ENCODE results near the gene ERG. TPM values are rescaled to one million over a fixed set of nuclear protein-coding genes. Genes with fewer than 3 reads are reported as not detected.

ERG gene
- total RNA-seq, 2 donors from 2014 or later = not detected

DNA sequence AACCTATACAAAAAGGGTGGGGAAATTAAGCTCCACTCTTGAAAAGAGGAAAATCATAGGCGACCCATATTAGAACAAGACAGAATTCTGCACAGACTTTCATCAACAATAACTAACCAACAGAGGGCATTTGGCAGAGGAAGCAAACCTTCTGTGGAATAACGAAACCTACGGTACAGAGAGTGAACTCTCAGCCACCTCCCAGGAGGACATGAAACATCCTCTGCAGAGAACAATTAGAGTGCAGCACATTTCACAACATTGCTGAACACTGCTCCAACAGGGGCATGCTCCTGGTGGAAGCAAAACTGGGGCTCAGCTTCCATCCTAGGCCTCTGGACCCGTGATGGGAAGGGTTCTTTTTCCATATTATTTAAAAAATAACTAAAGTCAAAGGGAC lies 130.6 kb downstream of the ERG start:
- no peaks in the 10 kb centered on the region for H3K9me3 Mint-ChIP-seq
- no peak overlapping the region for H3K4me3 Mint-ChIP-seq
- no peak for ATAC-seq (replicated peaks)
- no peaks in the 10 kb centered on the region for H3K4me1 Mint-ChIP-seq
- H3K27me3 Mint-ChIP-seq = no peaks in the 10 kb centered on the region
- H3K27ac Mint-ChIP-seq = no peak overlapping the region
- no peaks in the 10 kb centered on the region for H3K36me3 Mint-ChIP-seq (ENCODE audit: low read depth)

DNA sequence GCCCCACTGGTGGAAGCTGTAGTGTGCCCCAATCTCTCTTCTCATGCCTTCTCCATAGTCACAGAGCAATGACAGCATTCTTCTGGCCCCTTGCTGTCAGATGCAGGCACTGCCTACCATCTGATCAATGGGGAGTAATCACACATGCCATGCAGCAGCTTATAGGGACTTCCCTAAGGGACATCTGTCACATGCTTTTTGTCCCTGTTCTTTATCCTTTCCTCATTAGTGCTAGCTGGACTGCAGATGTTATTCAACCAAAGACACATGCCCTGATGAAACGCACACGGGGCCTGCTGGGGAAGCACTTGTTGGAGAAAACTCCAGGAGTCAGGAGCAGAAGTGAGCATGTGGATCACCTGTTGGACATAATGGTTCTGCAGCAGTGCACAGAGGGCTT lies 132.8 kb downstream of the ERG start:
- ATAC-seq (replicated peaks) = no peak
- Mint-ChIP-seq H3K4me1 (no peaks in the 10 kb centered on the region), H3K27ac (no peak overlapping the region), H3K27me3 (peaks cover 7% of the 10 kb centered on the region), H3K9me3 (no peaks in the 10 kb centered on the region), H3K36me3 (ENCODE audit: low read depth) (no peaks in the 10 kb centered on the region), H3K4me3 (no peak overlapping the region)

DNA sequence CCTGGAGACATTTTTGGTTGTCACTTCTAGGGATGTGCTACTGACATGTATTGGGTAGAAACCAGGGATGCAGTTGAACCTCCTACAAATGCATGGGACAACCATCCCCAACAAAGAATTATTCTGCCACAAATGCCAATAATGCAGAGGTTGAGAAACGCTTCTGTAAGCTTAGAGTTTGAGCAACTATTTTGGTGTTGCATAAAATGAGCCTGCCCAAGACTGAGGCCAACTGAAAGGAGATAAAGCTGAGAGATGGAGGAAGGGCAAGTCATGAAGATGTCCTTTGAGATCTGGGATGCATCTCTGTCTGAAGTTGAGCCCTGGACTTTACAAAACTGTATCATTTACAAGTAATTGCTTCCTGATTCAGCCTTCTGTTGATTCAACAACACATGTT lies 134.6 kb downstream of the ERG start:
- no peaks in the 10 kb centered on the region for H3K4me1 Mint-ChIP-seq
- no peak overlapping the region for H3K27ac Mint-ChIP-seq
- no peaks in the 10 kb centered on the region for H3K9me3 Mint-ChIP-seq
- H3K27me3 Mint-ChIP-seq = peaks cover 14% of the 10 kb centered on the region
- ATAC-seq (replicated peaks) = no peak
- H3K4me3 Mint-ChIP-seq = no peak overlapping the region
- no peaks in the 10 kb centered on the region for H3K36me3 Mint-ChIP-seq (ENCODE audit: low read depth)

DNA sequence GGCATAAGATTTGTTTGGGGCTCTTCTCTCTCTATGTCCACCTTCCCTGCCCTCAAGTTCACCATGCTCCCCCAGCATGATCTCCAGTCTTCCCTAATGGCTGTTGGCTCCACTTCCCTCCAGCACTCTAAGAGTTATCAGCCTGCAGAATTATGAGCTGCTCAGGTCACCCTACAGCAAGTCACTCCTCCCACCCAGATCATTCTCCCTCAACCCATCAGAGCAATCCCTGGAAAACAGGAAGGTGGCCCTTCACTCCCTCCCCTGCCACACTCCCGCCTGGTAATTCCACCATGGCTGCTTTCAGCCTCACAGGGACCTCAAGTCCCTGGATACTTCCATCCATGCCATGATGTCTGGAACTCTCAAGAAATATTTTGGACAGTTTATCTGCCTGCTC lies 137.0 kb downstream of the ERG start:
- no peaks in the 10 kb centered on the region for H3K9me3 Mint-ChIP-seq
- peaks cover 18% of the 10 kb centered on the region for H3K27me3 Mint-ChIP-seq
- H3K36me3 Mint-ChIP-seq (ENCODE audit: low read depth) = no peaks in the 10 kb centered on the region
- H3K27ac Mint-ChIP-seq = no peak overlapping the region
- no peak overlapping the region for H3K4me3 Mint-ChIP-seq
- H3K4me1 Mint-ChIP-seq = no peaks in the 10 kb centered on the region
- no peak for ATAC-seq (replicated peaks)

- H3K36me3 Mint-ChIP-seq (ENCODE audit: low read depth) = no peaks in the 10 kb centered on the region
- peaks cover 26% of the 10 kb centered on the region for H3K27me3 Mint-ChIP-seq
- no peaks in the 10 kb centered on the region for H3K9me3 Mint-ChIP-seq
- no peak overlapping the region for H3K4me3 Mint-ChIP-seq
- ATAC-seq (replicated peaks) = no peak
- no peak overlapping the region for H3K27ac Mint-ChIP-seq
- no peaks in the 10 kb centered on the region for H3K4me1 Mint-ChIP-seq
Observed at GRCh38 chr21:38359835-38360234, 138.4 kb downstream of the ERG start.

GRCh38 chr21:38359090-38359489 lies 139.2 kb downstream of the ERG start:
- Mint-ChIP-seq H3K36me3 (ENCODE audit: low read depth) (no peaks in the 10 kb centered on the region), H3K27ac (no peak overlapping the region), H3K27me3 (peaks cover 29% of the 10 kb centered on the region), H3K4me3 (no peak overlapping the region), H3K4me1 (no peaks in the 10 kb centered on the region), H3K9me3 (no peaks in the 10 kb centered on the region)
- ATAC-seq (replicated peaks) = no peak

- Mint-ChIP-seq H3K4me1 (no peaks in the 10 kb centered on the region), H3K4me3 (no peak overlapping the region), H3K36me3 (ENCODE audit: low read depth) (no peaks in the 10 kb centered on the region), H3K27me3 (peaks cover 29% of the 10 kb centered on the region), H3K27ac (no peak overlapping the region), H3K9me3 (no peaks in the 10 kb centered on the region)
- no peak for ATAC-seq (replicated peaks)
Observed at GRCh38 chr21:38358666-38359065, 139.6 kb downstream of the ERG start.

- no peaks in the 10 kb centered on the region for H3K4me1 Mint-ChIP-seq
- H3K36me3 Mint-ChIP-seq (ENCODE audit: low read depth) = no peaks in the 10 kb centered on the region
- ATAC-seq (replicated peaks) = no peak
- H3K4me3 Mint-ChIP-seq = no peak overlapping the region
- no peaks in the 10 kb centered on the region for H3K9me3 Mint-ChIP-seq
- no peak overlapping the region for H3K27ac Mint-ChIP-seq
- peaks cover 29% of the 10 kb centered on the region for H3K27me3 Mint-ChIP-seq
Observed at GRCh38 chr21:38358098-38358497, 140.2 kb downstream of the ERG start.

- no peaks in the 10 kb centered on the region for H3K9me3 Mint-ChIP-seq
- no peaks in the 10 kb centered on the region for H3K36me3 Mint-ChIP-seq (ENCODE audit: low read depth)
- peaks cover 29% of the 10 kb centered on the region for H3K27me3 Mint-ChIP-seq
- H3K4me1 Mint-ChIP-seq = no peaks in the 10 kb centered on the region
- ATAC-seq (replicated peaks) = no peak
- no peak overlapping the region for H3K27ac Mint-ChIP-seq
- H3K4me3 Mint-ChIP-seq = no peak overlapping the region
Observed at GRCh38 chr21:38356883-38357625, 141.2 kb downstream of the ERG start.

DNA sequence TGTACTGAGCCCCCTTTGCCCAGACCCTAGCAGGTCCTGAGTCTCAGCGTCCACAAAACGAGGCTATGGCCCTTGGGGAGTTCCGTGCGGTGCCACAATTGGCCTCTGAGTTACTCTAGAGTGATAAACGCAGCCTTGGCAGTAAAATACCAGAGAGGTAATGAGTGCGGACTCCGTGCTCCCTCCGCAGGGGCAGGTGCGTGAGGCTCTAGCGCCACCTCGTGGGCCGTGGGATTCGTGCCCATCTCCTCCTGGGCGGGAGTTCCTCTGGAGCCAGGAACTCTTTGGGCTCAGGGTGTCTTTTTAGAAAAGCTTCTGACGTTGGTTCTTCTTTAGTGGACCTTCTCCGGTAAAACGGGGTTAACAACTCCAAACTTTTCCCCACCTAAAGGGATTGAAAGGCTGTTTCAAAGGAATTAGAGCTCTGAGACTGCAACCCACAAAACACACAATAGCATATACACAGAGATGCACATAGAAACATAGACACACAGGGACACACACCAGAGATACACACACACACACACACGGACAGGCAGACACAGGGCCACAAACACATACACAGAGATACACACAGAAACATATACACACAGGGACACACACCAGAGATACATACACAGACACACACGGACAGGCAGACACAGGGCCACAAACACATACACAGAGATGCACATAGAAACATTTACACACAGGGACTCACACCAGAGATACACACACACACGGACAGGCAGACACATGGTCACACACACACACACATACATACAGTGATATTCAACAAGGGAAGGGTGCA lies 142.1 kb downstream of the ERG start:
- H3K4me3 Mint-ChIP-seq = no peak overlapping the region
- no peaks in the 10 kb centered on the region for H3K9me3 Mint-ChIP-seq
- no peaks in the 10 kb centered on the region for H3K36me3 Mint-ChIP-seq (ENCODE audit: low read depth)
- H3K27ac Mint-ChIP-seq = no peak overlapping the region
- no peaks in the 10 kb centered on the region for H3K4me1 Mint-ChIP-seq
- H3K27me3 Mint-ChIP-seq = peaks cover 28% of the 10 kb centered on the region
- ATAC-seq (replicated peaks) = peak; percentile 64

DNA sequence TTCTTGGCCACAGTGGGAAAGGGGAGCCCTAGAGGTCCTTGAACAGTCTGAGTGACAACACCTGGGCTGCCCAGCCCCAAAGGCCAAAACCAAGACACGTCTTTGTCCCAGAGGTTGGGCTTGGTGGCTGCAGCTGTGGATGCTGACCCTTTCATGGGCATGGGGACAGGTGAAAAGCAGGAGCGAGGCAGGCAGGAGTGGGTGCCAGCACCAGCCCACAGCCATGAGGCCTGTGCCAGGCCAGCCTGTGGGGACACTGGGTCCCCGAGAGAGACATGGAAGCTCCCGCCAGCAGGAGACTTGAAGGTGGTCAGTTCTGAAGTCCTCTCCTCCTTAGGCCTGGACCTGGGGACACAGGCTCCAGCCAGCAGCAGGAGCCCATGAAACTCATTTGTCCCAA lies 142.9 kb downstream of the ERG start:
- no peaks in the 10 kb centered on the region for H3K36me3 Mint-ChIP-seq (ENCODE audit: low read depth)
- no peak overlapping the region for H3K4me3 Mint-ChIP-seq
- H3K9me3 Mint-ChIP-seq = no peaks in the 10 kb centered on the region
- H3K27ac Mint-ChIP-seq = no peak overlapping the region
- H3K27me3 Mint-ChIP-seq = peaks cover 26% of the 10 kb centered on the region
- ATAC-seq (replicated peaks) = no peak
- no peaks in the 10 kb centered on the region for H3K4me1 Mint-ChIP-seq

DNA sequence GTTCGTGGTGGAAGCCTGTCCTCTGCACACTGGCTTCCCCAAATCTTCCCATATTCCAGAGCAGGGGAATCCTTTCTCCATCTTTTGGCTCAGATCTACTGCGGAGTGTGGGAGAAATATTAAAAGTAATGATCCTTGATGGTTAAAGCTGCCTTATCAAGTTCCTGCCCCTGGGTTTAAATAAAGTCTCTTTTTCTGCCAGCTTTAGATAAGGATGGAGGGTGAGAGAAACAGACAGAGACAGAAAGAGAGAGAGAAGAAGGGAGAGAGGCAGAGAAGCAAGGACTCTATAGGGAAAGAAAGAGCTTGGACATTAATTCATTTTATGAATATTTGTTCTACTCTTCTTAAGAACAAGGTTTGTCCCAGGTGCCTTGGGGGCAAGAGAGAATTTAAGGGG lies 143.5 kb downstream of the ERG start:
- peaks cover 22% of the 10 kb centered on the region for H3K27me3 Mint-ChIP-seq
- H3K36me3 Mint-ChIP-seq (ENCODE audit: low read depth) = no peaks in the 10 kb centered on the region
- no peak overlapping the region for H3K27ac Mint-ChIP-seq
- H3K4me3 Mint-ChIP-seq = no peak overlapping the region
- ATAC-seq (replicated peaks) = no peak
- no peaks in the 10 kb centered on the region for H3K4me1 Mint-ChIP-seq
- H3K9me3 Mint-ChIP-seq = no peaks in the 10 kb centered on the region

DNA sequence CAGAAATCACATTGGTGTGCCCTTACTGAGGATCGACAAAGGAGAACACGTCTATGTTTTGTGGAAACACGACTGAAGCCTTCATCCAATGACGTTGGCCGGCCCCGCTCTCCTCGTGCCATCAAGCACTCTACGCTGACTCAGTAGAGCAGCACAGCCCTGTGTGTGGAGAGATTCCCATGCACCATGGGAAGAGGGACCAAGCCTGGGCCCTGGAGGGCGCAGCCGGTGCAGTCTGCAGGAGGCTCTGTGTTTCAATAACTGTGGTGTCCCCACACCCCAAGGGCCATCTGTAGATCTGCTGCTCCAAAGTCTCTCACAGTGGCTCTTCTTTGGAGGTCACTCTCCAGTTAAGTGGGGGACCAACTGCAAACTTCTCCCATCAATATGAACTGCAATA lies 144.0 kb downstream of the ERG start:
- Mint-ChIP-seq H3K36me3 (ENCODE audit: low read depth) (no peaks in the 10 kb centered on the region), H3K27me3 (peaks cover 22% of the 10 kb centered on the region), H3K4me1 (peaks cover under 1% of the 10 kb centered on the region), H3K4me3 (no peak overlapping the region), H3K27ac (no peak overlapping the region), H3K9me3 (no peaks in the 10 kb centered on the region)
- ATAC-seq (replicated peaks) = no peak

DNA sequence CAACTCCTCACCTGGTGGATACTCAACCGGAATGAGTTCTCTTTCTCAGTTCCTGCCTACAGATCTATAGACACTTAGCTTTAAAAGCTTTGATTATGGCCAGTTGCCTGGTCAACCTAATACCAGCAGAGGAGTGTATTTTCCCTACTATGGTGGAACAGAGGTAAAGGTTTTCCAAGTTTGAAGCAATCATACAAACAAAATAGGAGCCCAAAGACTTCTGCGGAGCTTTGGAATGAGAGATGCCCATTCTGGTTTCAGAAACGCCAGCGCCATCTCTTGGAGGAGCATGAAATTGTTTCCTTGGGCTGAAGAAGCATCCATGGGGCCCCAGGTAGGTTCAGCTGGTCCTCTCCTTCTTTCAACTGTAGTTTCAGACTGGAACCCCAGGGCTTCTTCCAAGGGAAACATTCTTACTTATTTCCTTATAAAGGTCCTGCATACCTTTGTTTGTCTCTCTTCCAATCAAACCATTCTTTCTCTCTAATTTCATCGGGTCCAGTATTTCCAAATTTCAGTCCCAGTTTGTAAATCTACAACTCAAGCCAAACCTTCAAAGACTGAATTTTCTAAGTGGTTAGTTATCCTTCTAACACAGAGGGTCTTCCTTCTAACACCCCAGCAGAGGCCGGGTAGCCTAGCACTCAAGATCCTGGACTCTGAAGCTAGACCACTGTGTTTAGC lies 145.6 kb downstream of the ERG start:
- Mint-ChIP-seq H3K36me3 (ENCODE audit: low read depth) (no peaks in the 10 kb centered on the region), H3K4me3 (no peak overlapping the region), H3K9me3 (no peaks in the 10 kb centered on the region), H3K27me3 (peaks cover 18% of the 10 kb centered on the region), H3K27ac (no peak overlapping the region), H3K4me1 (peaks cover 5% of the 10 kb centered on the region)
- no peak for ATAC-seq (replicated peaks)

All from activated T-helper 17 cell treated with anti-CD3 and anti-CD28 coated beads, Interleukin-2, amount 50 U/mL, for 72 hours (primary cell).